Stimulated activated CD4-positive, alpha-beta T cell treated with anti-CD3 and anti-CD28 coated beads, Interleukin-15, amount 100 ng/mL, for 24 hours (primary cell): ENCODE results near the gene PRTG.
"Not testable (repeated sequence)": the region's sequence is repeated elsewhere in the genome, so short reads cannot be mapped to it uniquely, and the experiment has no call there.

Experiments
- DNase-seq: peaks from one replicate; pipeline ENCODE4 v3.0.0-alpha.2; 2020

PRTG gene

GRCh38 chr15:55698653-55699052 is 44.3 kb downstream of the PRTG start:
- no peak for DNase-seq

- no peak for DNase-seq
Measured at GRCh38 chr15:55696221-55696620, 46.7 kb downstream of the PRTG start.

- DNase-seq = no peak
Measured at GRCh38 chr15:55695432-55695831, 47.5 kb downstream of the PRTG start.

- DNase-seq = no peak
Measured at GRCh38 chr15:55694652-55695150, 48.3 kb downstream of the PRTG start.

- DNase-seq = not testable (repeated sequence)
Measured at GRCh38 chr15:55693116-55693515, 49.8 kb downstream of the PRTG start.

GRCh38 chr15:55687792-55688191 is 55.2 kb downstream of the PRTG start:
- DNase-seq = no peak

GRCh38 chr15:55685286-55685685 is 57.7 kb downstream of the PRTG start:
- no peak for DNase-seq

- no peak for DNase-seq
Measured at GRCh38 chr15:55683376-55683775, 59.6 kb downstream of the PRTG start.

GRCh38 chr15:55681631-55682030 is 61.3 kb downstream of the PRTG start:
- DNase-seq = no peak

- DNase-seq = no peak
Measured at GRCh38 chr15:55676507-55676906, 66.4 kb downstream of the PRTG start.

GRCh38 chr15:55673287-55673686 is 69.7 kb downstream of the PRTG start:
- DNase-seq = no peak

GRCh38 chr15:55669270-55669669 is 73.7 kb downstream of the PRTG start:
- DNase-seq = no peak

- no peak for DNase-seq
Measured at GRCh38 chr15:55665605-55666227, 77.2 kb downstream of the PRTG start.

- no peak for DNase-seq
Measured at GRCh38 chr15:55661428-55661827, 81.5 kb downstream of the PRTG start.

- DNase-seq = no peak
Measured at GRCh38 chr15:55660153-55660552, 82.8 kb downstream of the PRTG start.

- DNase-seq = no peak
Measured at GRCh38 chr15:55659481-55659880, 83.5 kb downstream of the PRTG start.

GRCh38 chr15:55658886-55659285 is 84.1 kb downstream of the PRTG start:
- DNase-seq = no peak

GRCh38 chr15:55654561-55655031 is 88.4 kb downstream of the PRTG start:
- DNase-seq = no peak

- DNase-seq = no peak
Measured at GRCh38 chr15:55652909-55653495, 90.0 kb downstream of the PRTG start.

- DNase-seq = no peak
Measured at GRCh38 chr15:55652359-55652758, 90.6 kb downstream of the PRTG start.

GRCh38 chr15:55649058-55649423 is 93.9 kb downstream of the PRTG start:
- DNase-seq = no peak

- no peak for DNase-seq
Measured at GRCh38 chr15:55638764-55639163, 104.2 kb downstream of the PRTG start.

GRCh38 chr15:55637086-55637485 is 105.9 kb downstream of the PRTG start:
- DNase-seq = no peak

GRCh38 chr15:55633731-55634130 is 109.2 kb downstream of the PRTG start:
- DNase-seq = no peak

- DNase-seq = no peak
Measured at GRCh38 chr15:55632434-55632833, 110.5 kb downstream of the PRTG start.
